ENCODE results near the gene C4A.
"Not testable (repeated sequence)": the region's sequence is repeated elsewhere in the genome, so short reads cannot be mapped to it uniquely, and the experiment has no call there.

C4A gene

DNA sequence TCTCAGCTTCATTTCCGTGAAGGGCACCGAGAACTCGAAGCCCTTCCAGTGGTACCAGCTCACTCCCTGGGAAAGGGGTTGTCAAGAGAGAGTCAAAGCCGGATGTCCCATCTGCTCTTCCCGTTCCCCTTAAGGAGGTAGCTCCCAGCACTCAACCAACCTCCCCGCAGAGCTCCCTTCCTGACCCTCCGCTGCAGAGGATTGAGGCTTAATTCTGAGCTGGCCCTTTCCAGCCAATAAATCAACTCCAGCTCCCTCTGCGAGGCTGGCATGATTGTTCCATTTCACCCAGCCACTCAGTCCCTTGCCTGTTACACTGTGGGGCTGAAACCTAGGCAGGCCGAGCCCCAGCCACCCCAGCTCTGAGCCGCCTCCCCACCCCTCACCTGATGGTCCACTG, 59.5 kb downstream of the C4A start:
- H3K27ac ChIP-seq (ENCODE audit: low read length); H3K27me3 ChIP-seq (ENCODE audit: control insufficient read depth, insufficient read depth, low read length); H3K36me3 ChIP-seq (ENCODE audit: control insufficient read depth, low read depth, low read length): not testable (repeated sequence)

DNA sequence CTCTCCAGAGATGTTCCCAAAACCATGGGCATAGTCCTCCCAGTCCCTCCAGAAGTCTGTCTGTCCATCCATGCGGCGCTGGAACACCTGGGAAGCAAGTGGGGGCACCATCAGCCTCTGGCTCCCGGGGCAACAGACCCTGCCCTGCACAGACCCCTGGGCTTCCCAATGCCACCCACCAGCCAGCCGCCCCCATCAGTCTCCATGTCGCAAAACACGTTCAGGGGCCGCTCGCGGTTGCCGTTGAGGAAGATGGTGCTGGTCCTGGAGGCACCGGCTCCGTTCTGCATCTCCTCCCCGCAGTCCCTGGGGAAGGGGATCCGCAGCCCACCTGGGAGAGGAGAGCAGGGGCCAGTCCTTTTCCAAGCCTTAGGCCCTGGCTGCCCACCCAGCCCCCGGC, 60.4 kb downstream of the C4A start:
- H3K27me3 ChIP-seq (ENCODE audit: control insufficient read depth, insufficient read depth, low read length); H3K9me3 ChIP-seq (ENCODE audit: control insufficient read depth, low read depth, low read length); H3K9ac ChIP-seq (ENCODE audit: low read length); H3K36me3 ChIP-seq (ENCODE audit: control insufficient read depth, low read depth, low read length); H3K4me3 ChIP-seq (ENCODE audit: low read length); H3K4me1 ChIP-seq (ENCODE audit: control insufficient read depth, low read depth, low read length); H3K27ac ChIP-seq (ENCODE audit: low read length): not testable (repeated sequence)

More for the DNA sequence above, 59.5 kb downstream of the C4A start:
- not testable (repeated sequence) for H3K9me3 ChIP-seq (ENCODE audit: control insufficient read depth, low read depth, low read length); H3K4me1 ChIP-seq (ENCODE audit: control insufficient read depth, low read depth, low read length); H3K4me3 ChIP-seq (ENCODE audit: low read length); H3K9ac ChIP-seq (ENCODE audit: low read length)

DNA sequence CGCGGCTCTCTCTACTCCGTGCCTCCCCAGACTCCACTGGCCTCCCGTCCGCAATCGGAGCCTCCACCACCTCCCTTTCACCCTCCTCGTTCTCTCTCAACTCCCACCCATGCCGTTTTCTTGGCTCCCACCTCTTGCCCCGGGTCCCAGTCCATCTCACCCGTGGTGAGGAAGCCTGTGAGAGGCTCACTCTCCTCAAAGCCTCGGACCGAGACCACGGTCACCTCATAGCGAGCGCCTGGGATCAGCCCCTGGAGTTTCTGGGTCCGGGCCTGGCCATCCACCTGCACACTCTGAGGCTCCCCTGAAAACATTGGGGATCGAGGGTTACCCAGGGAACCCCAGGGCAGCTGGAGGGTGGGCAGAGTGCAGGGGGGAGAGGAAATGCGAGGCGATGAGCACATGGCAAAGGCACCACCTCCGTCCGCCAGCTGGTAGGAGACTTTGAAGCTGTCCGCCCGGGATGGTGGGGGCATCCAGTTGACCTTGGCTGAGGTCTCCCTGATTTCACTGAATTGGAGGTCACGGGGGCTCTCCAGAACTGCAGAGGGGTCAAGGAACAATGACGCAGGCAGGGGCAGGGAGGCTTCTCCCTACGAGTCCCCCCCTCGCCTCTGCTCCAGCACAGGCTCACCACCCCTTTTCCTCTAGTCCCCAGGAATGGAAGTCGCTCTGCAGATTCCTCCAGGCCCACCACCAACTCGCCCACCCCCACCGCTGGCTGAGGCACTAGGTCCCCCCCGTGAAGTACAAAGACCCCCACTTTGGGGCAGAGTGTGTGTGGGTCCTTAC, 61.9 kb downstream of the C4A start:
- H3K27me3 ChIP-seq (ENCODE audit: control insufficient read depth, insufficient read depth, low read length); H3K36me3 ChIP-seq (ENCODE audit: control insufficient read depth, low read depth, low read length); H3K4me3 ChIP-seq (ENCODE audit: low read length); H3K4me1 ChIP-seq (ENCODE audit: control insufficient read depth, low read depth, low read length); H3K9me3 ChIP-seq (ENCODE audit: control insufficient read depth, low read depth, low read length); H3K27ac ChIP-seq (ENCODE audit: low read length); H3K9ac ChIP-seq (ENCODE audit: low read length): not testable (repeated sequence)

DNA sequence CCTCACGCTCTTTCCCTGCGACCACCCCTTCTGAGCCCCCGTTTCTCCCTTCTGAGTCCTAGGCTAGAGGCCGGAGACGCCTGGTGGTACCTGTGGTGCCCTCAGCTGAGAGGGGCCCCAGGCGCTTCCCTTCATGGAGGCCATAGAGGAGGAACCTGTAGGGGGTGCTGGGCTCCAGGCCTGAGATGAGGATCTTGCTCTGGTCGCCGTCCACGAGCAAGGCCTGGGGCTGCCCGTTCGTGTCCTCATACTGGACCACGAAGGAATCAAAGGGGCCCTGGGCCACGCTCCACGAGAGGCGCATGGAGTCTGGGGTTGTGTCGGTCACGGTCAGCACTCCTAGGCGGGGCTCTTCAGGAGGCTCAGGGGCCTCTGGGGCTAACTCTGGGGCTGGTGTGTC, 63.1 kb downstream of the C4A start:
- not testable (repeated sequence) for H3K4me1 ChIP-seq (ENCODE audit: control insufficient read depth, low read depth, low read length); H3K36me3 ChIP-seq (ENCODE audit: control insufficient read depth, low read depth, low read length); H3K9me3 ChIP-seq (ENCODE audit: control insufficient read depth, low read depth, low read length); H3K4me3 ChIP-seq (ENCODE audit: low read length); H3K27ac ChIP-seq (ENCODE audit: low read length); H3K9ac ChIP-seq (ENCODE audit: low read length); H3K27me3 ChIP-seq (ENCODE audit: control insufficient read depth, insufficient read depth, low read length)

DNA sequence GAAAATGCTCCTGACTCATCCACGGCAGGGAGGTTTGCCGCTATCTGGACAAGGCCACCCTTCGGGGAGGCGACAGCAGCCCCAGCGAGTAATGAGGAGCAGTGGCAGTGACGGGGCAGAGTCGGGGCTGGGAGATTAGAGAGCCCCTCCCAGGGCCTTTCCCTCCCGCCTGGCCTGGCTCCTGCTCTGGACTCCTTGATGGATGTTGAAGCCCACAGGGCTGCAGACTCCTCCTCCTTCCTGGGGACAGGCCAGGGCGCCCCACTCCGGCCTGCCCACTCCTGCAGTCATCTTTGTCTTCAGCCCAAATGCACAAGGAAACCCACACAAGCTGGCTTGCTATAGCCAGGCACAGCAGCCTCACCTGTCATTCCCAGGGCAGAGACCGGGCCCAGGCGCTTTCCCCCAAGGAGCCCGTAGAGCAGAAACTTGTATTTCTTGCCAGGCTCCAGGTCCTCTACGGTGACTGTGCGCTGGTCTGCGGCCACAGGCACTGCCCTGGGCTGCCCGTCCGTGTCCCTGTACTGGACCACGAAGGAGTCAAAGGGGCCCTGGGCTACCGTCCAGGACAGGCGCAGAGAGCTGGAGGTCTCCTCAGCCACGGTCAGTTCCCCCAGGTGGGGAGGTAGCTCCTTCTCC, 64.1 kb downstream of the C4A start:
- Histone ChIP-seq H3K4me3 (ENCODE audit: low read length) (no peak overlapping the region), H3K9ac (ENCODE audit: low read length) (no peak overlapping the region), H3K27me3 (ENCODE audit: control insufficient read depth, insufficient read depth, low read length) (no peaks in the 10 kb centered on the region), H3K36me3 (ENCODE audit: control insufficient read depth, low read depth, low read length) (no peaks in the 10 kb centered on the region), H3K9me3 (ENCODE audit: control insufficient read depth, low read depth, low read length) (no peaks in the 10 kb centered on the region), H3K4me1 (ENCODE audit: control insufficient read depth, low read depth, low read length) (peaks cover 4% of the 10 kb centered on the region), H3K27ac (ENCODE audit: low read length) (no peak overlapping the region)

DNA sequence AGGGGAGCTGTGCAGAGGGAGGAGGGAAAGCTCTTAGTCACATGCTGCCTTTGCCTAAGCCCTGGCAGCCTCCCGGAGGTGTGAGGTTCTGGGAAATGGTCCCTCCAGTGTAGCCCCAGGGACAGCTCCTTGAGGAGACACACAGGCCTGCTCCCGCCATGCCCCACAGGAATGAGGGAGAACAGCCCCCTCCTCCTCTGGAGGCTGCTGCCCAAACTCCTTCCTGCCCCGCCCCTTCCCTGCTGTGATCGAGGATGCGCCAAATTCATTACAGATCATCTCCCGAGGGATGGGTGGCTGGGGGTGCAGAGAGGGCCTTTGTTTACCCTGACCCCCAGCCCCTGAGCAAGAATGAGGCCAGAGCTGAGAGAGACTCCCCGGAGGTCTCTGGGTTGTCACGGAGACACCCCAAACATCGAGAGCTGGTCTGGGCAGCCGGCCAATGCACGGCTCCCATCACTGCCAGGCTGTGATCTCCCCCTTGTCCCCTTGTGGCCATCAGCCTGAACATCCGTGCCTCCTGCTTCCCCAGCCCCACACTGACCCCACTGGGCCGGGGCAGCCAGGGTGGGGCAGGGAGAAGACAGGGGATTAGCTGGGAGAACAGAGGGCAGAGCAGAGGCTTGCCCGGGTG, 64.7 kb downstream of the C4A start:
- Histone ChIP-seq H3K4me1 (ENCODE audit: control insufficient read depth, low read depth, low read length) (peaks cover 4% of the 10 kb centered on the region), H3K27ac (ENCODE audit: low read length) (no peak overlapping the region), H3K9ac (ENCODE audit: low read length) (no peak overlapping the region), H3K27me3 (ENCODE audit: control insufficient read depth, insufficient read depth, low read length) (no peaks in the 10 kb centered on the region), H3K4me3 (ENCODE audit: low read length) (no peak overlapping the region), H3K9me3 (ENCODE audit: control insufficient read depth, low read depth, low read length) (no peaks in the 10 kb centered on the region), H3K36me3 (ENCODE audit: control insufficient read depth, low read depth, low read length) (no peaks in the 10 kb centered on the region)

DNA sequence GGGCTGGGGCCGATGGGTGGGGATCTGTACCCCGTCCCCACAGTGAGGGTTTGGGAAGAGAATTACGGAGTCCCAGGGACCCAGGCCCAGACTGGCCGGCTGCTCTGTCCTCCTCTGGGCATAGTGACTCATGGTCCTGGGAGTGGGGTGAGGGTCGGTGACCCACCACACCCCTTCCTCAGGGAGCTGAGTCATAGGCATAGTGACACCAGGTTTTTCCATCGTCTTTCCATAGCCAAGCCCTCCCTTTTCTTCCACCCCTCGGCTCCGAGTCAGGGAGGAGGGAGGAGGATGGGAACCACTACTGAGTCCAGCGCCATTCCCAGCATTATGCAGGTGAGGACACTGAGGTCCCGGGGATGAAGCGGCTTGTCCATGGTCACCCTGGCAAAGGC, 65.2 kb downstream of the C4A start:
- Histone ChIP-seq H3K9ac (ENCODE audit: low read length) (no peak overlapping the region), H3K9me3 (ENCODE audit: control insufficient read depth, low read depth, low read length) (no peaks in the 10 kb centered on the region), H3K36me3 (ENCODE audit: control insufficient read depth, low read depth, low read length) (no peaks in the 10 kb centered on the region), H3K27me3 (ENCODE audit: control insufficient read depth, insufficient read depth, low read length) (no peaks in the 10 kb centered on the region), H3K4me1 (ENCODE audit: control insufficient read depth, low read depth, low read length) (peaks cover 4% of the 10 kb centered on the region), H3K27ac (ENCODE audit: low read length) (no peak overlapping the region), H3K4me3 (ENCODE audit: low read length) (no peak overlapping the region)

DNA sequence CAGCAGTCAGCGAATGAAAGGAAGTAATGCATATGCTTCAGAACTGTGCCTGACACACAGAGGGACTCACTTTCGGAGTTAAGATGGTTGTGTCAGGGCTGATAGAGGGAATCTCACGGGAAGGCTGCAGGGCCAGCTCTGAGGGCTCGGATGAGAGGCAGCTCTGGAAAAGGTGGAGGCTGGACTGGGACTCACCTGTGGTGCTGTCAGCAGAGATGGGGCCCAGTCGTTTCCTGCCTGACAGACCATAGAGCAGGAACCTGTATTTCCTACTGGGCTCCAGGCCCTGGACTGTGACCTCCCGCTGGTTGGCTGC, 65.6 kb downstream of the C4A start:
- no peaks in the 10 kb centered on the region for H3K9me3 ChIP-seq (ENCODE audit: control insufficient read depth, low read depth, low read length)
- H3K9ac ChIP-seq (ENCODE audit: low read length): no peak overlapping the region
- no peaks in the 10 kb centered on the region for H3K36me3 ChIP-seq (ENCODE audit: control insufficient read depth, low read depth, low read length)
- H3K27me3 ChIP-seq (ENCODE audit: control insufficient read depth, insufficient read depth, low read length): no peaks in the 10 kb centered on the region
- no peak overlapping the region for H3K27ac ChIP-seq (ENCODE audit: low read length)
- H3K4me1 ChIP-seq (ENCODE audit: control insufficient read depth, low read depth, low read length): peaks cover 4% of the 10 kb centered on the region
- no peak overlapping the region for H3K4me3 ChIP-seq (ENCODE audit: low read length)

DNA sequence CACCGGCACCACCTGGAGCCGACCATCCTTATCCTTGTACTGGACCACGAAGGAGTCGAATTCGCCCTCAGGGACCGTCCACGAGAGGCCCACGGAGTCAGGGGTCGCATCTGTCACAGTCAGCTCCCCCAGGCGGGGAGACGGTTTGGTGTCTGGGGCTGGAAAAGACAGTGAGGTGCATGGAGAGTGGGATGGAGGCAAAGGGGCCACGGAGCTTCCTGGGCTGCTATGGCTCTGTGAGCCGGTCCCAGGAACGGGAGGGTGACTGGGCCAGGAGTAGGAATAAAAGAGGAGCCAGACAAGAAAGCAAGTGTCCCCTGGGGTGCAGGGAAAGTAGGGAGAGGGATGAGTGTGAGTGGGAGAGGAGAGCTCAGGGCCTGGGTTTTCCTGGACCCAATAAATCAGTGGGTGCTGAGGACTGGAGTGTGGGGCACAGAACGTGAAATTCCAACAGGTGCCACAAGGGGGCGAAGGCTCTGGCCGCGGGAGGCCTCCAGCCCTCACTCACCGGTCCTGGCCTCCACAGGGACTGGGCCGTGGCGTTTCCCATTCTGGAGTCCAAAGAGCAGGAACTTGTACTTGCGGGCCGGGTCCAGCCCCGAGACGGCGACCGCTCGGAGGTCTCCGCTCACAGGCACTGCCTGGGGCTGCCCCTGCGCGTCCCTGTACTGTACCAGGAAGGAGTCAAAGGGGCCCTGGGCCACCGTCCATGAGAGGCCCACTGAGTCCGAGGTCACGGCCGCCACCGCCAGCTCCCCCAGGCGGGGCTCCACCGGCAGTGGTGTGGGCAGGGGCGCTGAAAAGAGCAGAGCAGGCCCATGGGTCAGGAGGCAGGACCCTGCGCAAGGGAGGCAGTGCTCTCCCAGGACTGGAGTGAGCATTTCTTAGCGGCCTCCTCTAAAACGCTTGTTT, 66.3 kb downstream of the C4A start:
- Histone ChIP-seq H3K9me3 (ENCODE audit: control insufficient read depth, low read depth, low read length) (no peaks in the 10 kb centered on the region), H3K36me3 (ENCODE audit: control insufficient read depth, low read depth, low read length) (no peaks in the 10 kb centered on the region), H3K4me3 (ENCODE audit: low read length) (no peak overlapping the region), H3K27ac (ENCODE audit: low read length) (no peak overlapping the region), H3K9ac (ENCODE audit: low read length) (no peak overlapping the region), H3K4me1 (ENCODE audit: control insufficient read depth, low read depth, low read length) (peaks cover 4% of the 10 kb centered on the region), H3K27me3 (ENCODE audit: control insufficient read depth, insufficient read depth, low read length) (no peaks in the 10 kb centered on the region)

DNA sequence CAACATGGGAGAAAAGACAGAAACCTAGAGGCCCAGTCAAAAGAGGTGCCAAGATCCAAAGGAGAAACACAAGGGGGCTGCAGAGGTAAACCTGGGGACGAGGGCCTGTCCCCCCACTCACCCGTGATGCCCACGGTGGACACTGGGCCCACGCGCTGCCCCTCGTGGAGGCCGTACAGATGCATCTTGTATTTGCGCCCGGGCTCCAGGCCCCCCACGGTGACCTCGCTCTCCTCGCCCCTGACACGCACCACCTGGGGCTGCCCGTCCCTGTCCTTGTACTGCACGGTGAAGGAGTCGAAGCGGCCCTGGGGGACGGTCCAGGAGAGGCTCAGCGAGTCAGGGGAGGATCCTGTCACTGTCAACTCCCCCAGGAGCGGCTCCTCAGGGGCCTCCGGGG, 67.3 kb downstream of the C4A start:
- H3K36me3 ChIP-seq (ENCODE audit: control insufficient read depth, low read depth, low read length); H3K27me3 ChIP-seq (ENCODE audit: control insufficient read depth, insufficient read depth, low read length); H3K4me3 ChIP-seq (ENCODE audit: low read length); H3K4me1 ChIP-seq (ENCODE audit: control insufficient read depth, low read depth, low read length); H3K27ac ChIP-seq (ENCODE audit: low read length); H3K9ac ChIP-seq (ENCODE audit: low read length); H3K9me3 ChIP-seq (ENCODE audit: control insufficient read depth, low read depth, low read length): not testable (repeated sequence)

DNA sequence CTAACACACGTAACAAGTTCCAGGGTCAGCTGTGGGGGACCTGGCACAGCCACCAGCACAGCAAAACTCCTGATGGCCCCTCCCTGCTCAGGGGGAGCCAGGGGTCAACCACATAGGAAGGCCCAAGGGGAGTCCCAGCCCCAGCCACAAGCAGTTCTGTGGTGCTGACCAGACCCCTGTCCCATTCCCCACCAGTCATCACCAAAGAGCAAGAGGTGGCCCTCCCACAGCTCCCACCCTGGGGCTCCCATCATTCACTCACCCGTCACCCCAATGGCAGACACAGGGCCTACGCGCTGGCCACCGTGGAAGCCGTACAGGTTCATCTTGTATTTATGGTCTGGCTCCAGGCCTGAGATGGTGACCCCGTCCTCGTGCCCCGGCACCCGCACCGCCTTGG, 67.9 kb downstream of the C4A start:
- H3K4me1 ChIP-seq (ENCODE audit: control insufficient read depth, low read depth, low read length); H3K36me3 ChIP-seq (ENCODE audit: control insufficient read depth, low read depth, low read length); H3K4me3 ChIP-seq (ENCODE audit: low read length); H3K9ac ChIP-seq (ENCODE audit: low read length); H3K27ac ChIP-seq (ENCODE audit: low read length); H3K27me3 ChIP-seq (ENCODE audit: control insufficient read depth, insufficient read depth, low read length); H3K9me3 ChIP-seq (ENCODE audit: control insufficient read depth, low read depth, low read length): not testable (repeated sequence)

Measured in iPS-18a (cell line).